Smooth muscle cell of the brain vasculature (primary cell): ENCODE measurements around the gene EFNA5.
"Not testable (repeated sequence)": the region's sequence is repeated elsewhere in the genome, so short reads cannot be mapped to it uniquely, and the experiment has no call there.

ENCODE experiments used
- DNase-seq: peaks from one replicate; pipeline ENCODE4 v3.0.0-alpha.2; 2012; ENCODE audit warnings: low read depth, low spot score

The EFNA5 gene

GRCh38 chr5:107518616-107519015 lies 152.1 kb downstream of the EFNA5 start:
- DNase-seq = no peak

- no peak for DNase-seq
These were observed 152.5 kb downstream of the EFNA5 start for GRCh38 chr5:107518190-107518589.

GRCh38 chr5:107517185-107518033 lies 153.3 kb downstream of the EFNA5 start:
- DNase-seq = no peak

GRCh38 chr5:107516452-107517184 lies 154.1 kb downstream of the EFNA5 start:
- no peak for DNase-seq

- no peak for DNase-seq
These were observed 155.1 kb downstream of the EFNA5 start for GRCh38 chr5:107515521-107516080.

- no peak for DNase-seq
These were observed 156.4 kb downstream of the EFNA5 start for GRCh38 chr5:107514305-107514704.

GRCh38 chr5:107513337-107514085 lies 157.2 kb downstream of the EFNA5 start:
- DNase-seq = peak; percentile 36

GRCh38 chr5:107512029-107512428 lies 158.7 kb downstream of the EFNA5 start:
- no peak for DNase-seq

GRCh38 chr5:107510125-107510524 lies 160.6 kb downstream of the EFNA5 start:
- DNase-seq = no peak

- no peak for DNase-seq
These were observed 162.6 kb downstream of the EFNA5 start for GRCh38 chr5:107508097-107508496.

- DNase-seq = no peak
These were observed 164.8 kb downstream of the EFNA5 start for GRCh38 chr5:107505763-107506534.

GRCh38 chr5:107504424-107504823 lies 166.3 kb downstream of the EFNA5 start:
- DNase-seq = no peak

GRCh38 chr5:107502676-107503060 lies 168.1 kb downstream of the EFNA5 start:
- no peak for DNase-seq

- no peak for DNase-seq
These were observed 168.6 kb downstream of the EFNA5 start for GRCh38 chr5:107501965-107502675.

GRCh38 chr5:107500840-107501239 lies 169.9 kb downstream of the EFNA5 start:
- no peak for DNase-seq

GRCh38 chr5:107500347-107500746 lies 170.4 kb downstream of the EFNA5 start:
- no peak for DNase-seq

GRCh38 chr5:107499776-107500175 lies 171.0 kb downstream of the EFNA5 start:
- no peak for DNase-seq

- DNase-seq = no peak
These were observed 171.5 kb downstream of the EFNA5 start for GRCh38 chr5:107499237-107499636.

GRCh38 chr5:107496466-107496865 lies 174.3 kb downstream of the EFNA5 start:
- no peak for DNase-seq

GRCh38 chr5:107494129-107494528 lies 176.6 kb downstream of the EFNA5 start:
- DNase-seq = not testable (repeated sequence)
